NCI-H526 treated with DMSO at 0.1 percent for 48 hours (cell line): ENCODE measurements around the gene FAM110D.
A peak's percentile ranks its signal among the peaks of the same experiment; 100 is the strongest.

ENCODE experiments used
- DNase-seq: peaks from one replicate; lab custom pipeline; 2025; lab: John Stamatoyannopoulos, UW

Gene FAM110D

GRCh38 chr1:26163684-26164035 lies 4.8 kb downstream of the FAM110D start:
- DNase-seq = no peak

DNA sequence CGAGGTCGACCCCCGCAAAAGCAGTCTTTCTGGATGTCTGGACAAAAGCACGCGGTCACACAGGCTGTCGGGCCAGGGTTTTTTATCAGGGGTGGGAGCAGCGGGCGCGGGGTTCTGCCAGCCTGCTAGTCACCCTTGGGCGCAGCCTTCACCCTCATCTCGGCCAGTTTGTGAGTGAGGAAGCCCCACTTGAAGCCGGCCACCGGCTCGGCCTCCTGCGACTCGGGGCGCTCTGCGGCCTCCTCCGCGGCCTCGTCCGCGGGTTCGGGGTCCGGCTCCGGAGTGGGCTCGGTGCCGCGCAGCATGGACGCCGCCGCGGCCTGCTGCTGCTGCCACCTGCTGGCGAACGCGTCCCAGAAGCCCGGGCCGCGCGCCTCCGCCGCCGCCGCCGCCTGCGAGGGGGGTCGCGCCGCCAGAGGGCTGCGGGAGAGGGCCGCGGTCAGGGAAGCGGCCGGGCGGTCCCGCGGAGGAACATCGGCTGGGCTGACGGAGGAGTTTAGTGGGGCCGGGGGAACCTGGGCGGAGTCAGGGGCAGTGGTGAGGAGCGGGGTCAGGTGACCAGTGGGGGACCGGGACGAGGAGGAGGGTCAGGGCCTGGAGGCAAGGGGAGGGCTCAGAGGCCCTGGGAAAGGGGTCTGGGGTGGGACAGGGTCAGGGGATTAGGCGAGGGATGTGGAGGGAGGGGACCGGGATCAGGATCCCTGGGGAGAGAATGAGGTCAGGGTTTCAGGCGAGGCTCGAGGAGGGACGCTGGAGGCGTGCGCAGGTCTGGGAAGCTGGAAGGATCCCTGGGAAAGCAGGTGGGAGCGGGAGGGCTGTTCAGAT lies 5.4 kb downstream of the FAM110D start:
- DNase-seq = no peak

DNA sequence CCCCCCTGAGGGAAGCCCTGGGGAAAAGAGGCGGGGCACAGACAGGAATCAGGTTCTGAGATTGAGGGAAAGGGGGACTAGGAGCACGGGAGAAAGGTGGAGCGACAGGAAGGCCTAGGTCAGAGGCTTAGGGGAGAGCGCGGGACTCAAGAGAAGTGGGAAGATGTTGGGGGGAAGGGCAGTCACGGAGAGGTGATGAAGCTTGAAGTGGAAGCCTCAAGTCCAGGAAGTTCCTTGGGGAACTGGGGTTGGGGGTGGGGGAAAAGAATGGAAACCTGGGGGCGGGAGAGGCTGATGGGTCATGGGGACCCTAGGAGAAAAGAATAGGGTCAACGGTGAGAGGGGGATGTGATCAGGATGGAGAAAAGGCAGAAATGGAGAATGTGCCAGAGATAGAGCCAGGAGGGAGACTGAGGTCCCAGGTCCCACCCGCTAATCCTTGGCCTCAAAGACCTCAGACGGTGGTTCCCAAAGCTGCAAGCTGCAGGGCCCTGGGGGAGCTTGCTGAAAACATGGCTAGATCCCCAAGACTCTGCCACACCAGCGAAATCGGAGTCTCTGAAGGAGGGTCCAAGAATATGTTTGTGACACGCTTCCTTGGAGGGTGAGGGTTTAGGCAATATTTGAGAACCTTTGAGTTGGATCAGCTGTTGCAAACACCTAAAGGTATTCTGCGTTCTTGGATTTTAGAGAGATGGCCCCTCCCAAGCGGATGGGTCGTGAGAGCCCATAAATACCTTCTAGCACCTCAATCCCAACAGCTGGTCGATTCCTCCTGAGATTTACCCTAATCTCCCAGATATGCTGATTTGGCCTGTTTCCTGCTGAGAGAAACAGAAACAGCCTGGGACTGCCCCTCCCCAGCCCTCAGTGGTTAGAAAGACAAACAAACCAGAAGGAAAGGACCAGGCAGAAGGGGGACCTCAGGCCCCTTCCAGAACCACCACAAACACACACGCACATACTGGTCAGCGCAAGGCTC lies 6.3 kb downstream of the FAM110D start:
- no peak for DNase-seq

DNA sequence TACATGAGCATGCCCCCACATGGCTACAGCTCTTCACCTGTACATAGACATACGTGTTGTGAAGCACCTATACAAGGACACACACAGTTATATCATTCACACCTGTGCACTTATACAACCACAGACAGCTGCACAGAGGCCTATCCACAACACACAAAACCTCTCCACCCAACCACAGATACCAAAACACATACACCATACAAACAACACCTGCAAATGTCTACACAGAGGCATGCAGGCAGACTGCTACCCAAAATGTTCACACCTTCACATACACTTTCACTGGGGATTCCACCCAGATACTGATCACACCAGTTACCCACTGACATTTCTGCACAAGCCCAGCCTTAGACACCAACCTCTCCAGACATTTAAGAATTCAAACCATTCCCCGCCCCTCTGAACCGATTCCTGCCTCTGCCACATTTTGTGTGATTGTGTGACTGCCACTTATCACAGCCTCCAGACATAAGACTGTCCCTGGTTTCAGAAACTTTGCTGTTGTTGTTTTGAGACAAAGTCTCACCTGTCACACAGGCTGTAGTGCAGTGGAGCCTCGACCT lies 7.9 kb downstream of the FAM110D start:
- no peak for DNase-seq

DNA sequence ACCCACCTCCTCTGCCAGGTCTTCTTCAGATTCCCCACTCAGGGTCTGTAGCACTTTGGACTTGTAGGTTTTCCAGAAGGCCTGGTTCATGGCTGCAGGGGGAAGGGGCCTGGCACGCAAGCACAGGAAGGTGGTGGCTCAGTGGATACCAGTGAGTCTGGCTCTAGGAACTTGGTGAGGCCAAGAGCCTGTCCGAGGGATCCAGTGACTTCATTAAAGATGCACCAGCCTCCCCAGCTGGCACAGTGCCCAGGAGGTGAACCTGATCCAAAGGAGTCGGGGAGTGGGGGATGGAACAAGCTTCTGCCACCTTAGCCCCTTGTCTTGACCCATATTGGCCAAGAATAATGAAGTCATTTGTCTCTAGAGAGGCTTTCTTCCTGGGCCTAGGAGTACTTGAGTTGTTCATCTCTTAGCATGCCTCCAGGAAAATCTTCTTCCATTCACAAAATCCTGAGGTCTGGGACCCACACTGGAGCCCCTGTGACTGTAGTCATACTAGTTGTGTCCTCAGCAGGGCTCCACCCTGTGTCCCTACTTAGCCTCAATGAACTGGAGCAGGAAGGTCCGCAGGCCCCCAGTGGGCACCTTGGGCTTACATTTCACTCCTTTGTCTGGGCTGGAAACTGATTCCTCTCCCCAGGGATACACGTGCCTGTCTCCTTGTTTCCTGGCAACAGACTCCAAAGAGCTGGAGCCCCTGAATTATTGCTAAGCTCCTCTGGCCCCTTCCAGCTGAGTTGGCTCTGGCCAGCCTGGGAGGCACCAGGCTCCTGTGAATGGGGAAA lies 9.7 kb downstream of the FAM110D start, which contains the start of gene C1orf232:
C1orf232 (minus strand) TSS at position 554 of the 788 bp plus-strand sequence; CDS start at position 90, 464 bp downstream.
- no peak for DNase-seq

DNA sequence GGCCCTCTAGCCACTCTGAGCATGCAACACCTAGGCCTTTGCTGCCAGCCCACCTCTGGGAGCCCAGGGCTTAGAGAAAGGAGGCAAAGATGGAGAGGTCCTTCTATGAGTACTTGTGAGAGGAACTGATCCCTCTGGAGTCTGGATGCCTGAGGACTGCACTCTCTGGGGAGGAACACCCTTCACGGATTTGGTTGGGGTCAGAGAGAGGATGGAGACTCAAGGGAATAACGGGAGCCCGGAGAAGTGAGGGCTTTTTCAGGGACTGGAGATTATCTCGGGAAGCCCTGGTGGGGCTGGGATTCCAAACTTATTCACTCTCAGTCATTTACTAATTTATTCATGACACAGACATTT lies 10.3 kb downstream of the FAM110D start:
- no peak for DNase-seq

DNA sequence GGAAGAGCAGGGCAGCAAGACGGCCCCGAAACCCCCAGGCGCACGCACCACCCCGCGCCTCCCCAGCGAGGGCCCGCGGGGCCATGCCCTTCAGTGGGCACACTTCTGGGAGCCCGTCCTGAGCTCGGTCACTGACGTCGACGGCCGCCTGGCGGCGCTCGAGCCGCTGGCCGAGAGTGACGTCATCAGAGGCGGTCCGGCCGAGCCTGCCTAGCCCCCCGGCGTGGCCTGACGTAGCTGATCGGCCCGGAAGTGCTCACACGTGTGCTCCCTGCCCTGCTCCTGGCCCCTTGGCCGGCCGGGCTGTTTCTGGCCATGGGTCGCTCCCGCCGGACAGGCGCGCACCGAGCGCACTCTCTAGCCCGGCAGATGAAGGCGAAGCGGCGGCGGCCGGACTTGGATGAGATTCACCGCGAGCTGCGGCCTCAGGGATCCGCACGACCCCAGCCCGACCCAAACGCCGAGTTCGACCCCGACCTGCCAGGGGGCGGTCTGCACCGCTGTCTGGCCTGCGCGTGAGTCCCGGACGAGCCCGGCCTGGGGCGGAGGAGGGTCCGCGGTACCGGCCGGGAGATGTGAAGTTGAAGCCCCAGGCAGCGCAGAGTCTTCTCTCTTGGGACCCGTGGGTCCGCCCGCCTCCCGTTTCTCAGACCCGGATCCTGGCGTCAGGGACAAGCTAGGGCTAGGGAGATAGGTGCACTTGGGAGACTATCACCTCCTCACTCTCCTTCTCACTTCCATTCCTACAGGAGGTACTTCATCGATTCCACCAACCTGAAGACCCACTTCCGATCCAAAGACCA lies 11.0 kb downstream of the FAM110D start, which contains the start of gene ZNF593:
ZNF593 (plus strand) TSS at position 240 of the 803 bp plus-strand sequence; CDS start at position 316, 76 bp downstream.
- DNase-seq = peak; percentile 65

DNA sequence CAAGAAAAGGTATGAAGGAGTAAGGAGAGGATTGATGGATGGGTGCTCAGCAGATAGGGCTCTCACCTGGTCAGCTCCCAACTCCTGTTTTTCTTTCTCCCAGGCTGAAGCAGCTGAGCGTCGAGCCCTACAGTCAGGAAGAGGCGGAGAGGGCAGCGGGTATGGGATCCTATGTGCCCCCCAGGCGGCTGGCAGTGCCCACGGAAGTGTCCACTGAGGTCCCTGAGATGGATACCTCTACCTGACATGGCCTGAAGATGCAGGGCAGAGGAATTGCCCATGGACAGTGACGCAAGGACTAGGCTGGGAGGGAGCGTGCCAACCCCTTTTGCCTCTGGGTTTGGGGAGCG lies 11.6 kb downstream of the FAM110D start:
- no peak for DNase-seq

DNA sequence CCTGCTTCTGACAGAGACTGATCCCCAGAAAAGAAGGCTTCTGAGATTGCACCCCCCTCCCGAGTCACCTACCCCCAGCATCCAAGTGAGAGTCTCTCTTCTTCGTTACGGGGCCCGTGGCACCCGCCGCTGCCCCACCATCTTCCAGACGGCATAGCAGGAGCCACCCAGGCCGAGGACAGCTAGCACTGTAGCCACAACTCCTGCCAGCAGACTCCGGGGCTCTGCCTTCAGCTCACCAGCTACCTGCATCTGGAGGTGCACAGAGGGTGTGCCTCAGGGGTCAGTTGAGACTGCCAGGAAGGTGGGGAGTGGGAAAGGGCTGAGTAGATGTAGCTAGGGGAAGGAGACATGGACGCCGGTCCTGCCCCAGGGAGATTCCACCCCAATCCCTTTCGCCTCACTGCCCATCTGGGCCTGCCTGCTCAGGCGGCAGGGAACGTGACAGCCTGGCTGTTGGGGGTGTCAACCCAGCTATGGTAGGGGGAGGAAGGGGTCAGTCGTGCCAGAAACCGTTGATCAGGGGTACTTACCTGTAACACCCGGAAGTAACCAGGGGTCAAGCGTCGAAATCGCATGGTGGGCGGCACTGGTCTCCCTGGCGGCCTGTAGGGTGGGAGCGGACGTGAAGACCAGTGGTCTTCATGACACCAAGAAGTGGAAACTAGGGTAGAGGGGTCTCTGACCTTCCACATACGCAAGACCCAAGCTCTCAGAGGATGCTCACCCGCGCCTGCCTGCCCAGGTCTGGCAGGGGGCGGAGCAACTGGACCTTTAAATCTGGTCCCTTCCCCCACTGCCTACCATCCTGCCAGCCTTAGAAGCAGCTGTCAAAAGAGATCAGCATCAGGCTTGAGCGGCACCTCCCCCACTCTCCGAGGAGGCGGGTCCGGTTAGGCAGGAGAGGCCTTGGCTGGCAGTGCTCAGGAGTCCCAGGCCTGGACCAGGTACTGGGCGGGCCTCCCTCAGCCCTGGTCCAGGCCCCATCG lies 12.5 kb downstream of the FAM110D start, which contains the start of gene ZNF593OS:
ZNF593OS (minus strand) TSS at position 749 of the 989 bp plus-strand sequence; CDS start at position 578, 171 bp downstream.
- DNase-seq = no peak

DNA sequence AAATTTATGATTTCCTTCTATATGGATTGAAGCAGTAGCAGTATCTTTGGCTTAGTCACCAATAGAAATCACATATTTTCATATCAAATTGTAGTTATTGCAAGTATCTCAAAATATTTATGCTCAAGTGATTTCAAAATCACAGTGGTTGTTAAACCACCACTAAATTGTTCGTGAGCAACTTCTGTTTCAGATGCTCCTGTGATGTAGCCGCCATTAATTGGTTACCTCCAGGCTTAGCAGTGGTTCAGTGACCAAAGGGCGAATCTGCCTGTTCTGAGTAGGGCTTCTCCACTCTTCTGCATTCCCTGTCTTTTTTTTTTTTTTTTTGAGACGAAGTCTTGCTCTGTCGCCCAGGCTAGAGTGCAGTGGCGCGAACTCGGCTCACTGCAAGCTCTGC lies 16.5 kb downstream of the FAM110D start:
- no peak for DNase-seq

- peak; percentile 55 for DNase-seq
Observed at GRCh38 chr1:26177182-26177684, 18.4 kb downstream of the FAM110D start, which contains the start of gene CNKSR1. CNKSR1 (plus strand) TSS chr1:26177491; CDS start chr1:26177548, 57 bp downstream.

DNA sequence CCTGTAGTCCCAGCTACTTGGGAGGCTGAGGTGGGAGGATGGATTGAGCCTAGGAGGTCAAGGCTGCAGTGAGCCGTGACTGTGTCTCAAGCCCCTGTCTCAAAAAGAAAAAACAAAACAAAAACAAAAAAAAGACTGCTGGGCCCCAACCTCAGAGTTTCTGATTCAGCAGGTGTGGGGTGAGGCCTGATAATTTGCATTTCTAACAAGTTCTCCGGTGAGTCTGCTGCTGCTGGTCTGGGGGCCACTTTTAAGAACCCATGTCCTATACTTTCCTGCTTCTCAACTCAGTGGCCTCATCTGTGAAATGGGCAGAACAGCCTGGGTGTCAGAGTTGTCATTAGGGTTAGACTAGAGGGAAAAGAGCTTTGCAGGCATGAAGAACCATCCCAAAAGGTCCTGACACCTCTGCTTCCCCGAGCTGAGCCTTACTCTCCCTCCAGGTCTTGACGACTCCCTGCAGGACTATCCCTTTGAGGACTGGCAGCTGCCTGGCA lies 21.2 kb downstream of the FAM110D start:
- no peak for DNase-seq

DNA sequence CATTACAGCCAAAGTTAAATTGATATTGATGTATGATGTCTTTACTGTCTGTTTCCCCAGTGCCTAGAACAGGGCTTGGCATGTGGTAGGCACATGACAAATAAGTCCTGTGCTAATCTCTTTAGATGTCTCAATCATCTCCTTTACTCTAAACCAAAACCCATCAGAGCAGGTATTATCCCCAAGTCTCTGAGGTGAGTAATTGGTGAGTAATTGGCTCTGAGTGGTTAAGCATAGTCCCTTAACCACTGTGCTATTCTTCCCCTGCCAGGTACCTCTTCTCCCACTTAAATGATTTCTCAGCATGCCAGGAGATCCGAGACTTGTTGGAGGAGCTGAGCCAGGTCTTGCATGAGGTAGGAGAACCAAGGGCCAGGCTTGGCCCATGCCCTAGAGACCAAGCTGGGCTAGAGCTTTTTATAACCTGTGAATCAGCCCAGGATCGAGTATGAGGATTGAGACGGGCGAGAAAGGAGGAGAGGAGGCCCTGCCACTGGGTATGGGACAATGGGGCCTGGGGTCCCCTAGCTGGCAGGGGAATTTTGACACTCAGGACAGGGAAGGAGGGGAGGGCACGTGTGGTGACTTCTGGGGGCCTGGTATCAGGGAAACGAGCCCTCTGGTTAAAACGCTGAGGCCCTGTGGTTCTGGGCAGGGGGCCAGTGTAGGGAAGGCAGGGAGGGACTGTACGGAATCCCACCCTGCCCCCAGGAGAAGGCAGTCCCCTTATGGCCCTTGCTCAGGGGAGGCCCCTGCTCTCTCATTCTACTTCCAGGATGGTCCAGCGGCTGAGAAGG lies 22.9 kb downstream of the FAM110D start:
- no peak for DNase-seq

- DNase-seq = no peak
Observed at GRCh38 chr1:26182383-26182696, 23.5 kb downstream of the FAM110D start.

- DNase-seq = no peak
Observed at GRCh38 chr1:26184086-26184485, 25.2 kb downstream of the FAM110D start.

DNA sequence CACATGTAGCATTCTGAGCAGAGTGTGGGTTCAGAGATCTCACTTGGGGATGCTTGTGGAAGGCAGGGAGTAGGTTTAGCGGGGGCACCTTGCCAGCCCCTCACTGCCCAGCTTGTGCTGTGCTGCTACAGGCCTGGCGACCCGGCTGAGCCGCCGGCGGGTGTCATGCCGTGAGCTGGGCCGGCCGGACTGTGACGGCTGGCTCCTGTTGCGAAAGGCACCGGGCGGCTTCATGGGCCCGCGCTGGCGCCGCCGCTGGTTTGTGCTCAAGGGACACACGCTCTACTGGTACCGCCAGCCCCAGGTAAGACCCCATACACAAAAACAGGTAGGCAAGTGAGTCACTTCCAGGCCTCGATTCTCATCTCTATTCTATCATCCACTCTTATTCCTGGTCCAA lies 26.0 kb downstream of the FAM110D start:
- DNase-seq = no peak

DNA sequence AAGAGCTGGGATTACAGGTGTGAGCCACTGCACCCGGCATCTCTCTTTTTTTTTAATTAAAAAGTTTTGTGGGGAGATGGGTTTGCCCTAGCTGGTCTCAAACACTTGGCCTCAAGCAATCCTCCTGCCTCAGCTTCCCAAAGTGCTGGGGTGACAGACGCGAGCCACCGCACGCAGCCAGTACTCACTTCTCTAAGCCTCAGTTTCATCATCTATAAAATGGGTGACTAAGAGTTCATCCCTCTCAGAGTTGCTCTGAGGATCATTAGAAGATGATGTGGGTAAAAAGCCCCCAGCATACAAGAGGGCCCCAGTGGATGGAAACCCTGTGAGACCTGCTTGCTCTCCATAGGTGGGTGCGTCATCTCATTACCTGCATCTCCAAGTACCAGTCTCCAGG lies 29.0 kb downstream of the FAM110D start:
- no peak for DNase-seq

GRCh38 chr1:26188477-26188876 lies 29.6 kb downstream of the FAM110D start:
- DNase-seq = no peak
